Right lobe of liver (tissue), 6 donors: ENCODE data around the gene CACNA1S. TPM values are rescaled to one million over a fixed set of nuclear protein-coding genes. Genes with fewer than 3 reads are reported as not detected.

ENCODE experiments used
- ATAC-seq, 4 donors: fragments of 200-7000 bp; cut with Tn5 transposase; one replicate each; pipeline ENCODE4 v1.9.1; 2020; ENCODE audit warnings: mild to moderate bottlenecking in 4 of 4, moderate library complexity in 4 of 4
- DNase-seq, 3 donors: peaks; one replicate each; pipeline ENCODE4 v3.0.0-alpha.2; 2020
- H3K27ac ChIP-seq, 3 donors: fragments of 200-600 bp; one replicate each; pipeline ENCODE4 v1.8.0; 2022
- H3K27me3 ChIP-seq, 2 donors: fragments of 200-600 bp; one replicate each; pipeline ENCODE4 v1.8.0; 2022
- H3K36me3 ChIP-seq, 4 donors: fragments of 200-600 bp; sonication (generic) in 1 of 4; one replicate each; pipeline versions ENCODE4 v1.5.1 to v1.8.0; 2017 to 2022; ENCODE audit warnings: control low read depth in 1 of 4
- H3K4me1 ChIP-seq, 4 donors: fragments of 200-600 bp; sonication (generic) in 1 of 4; one replicate each; pipeline versions ENCODE4 v1.5.1 to v1.8.0; 2017 to 2022; ENCODE audit warnings: control low read depth in 1 of 4
- H3K4me3 ChIP-seq, 3 donors: fragments of 200-600 bp; one replicate each; pipeline ENCODE4 v1.8.0; 2022
- H3K9me3 ChIP-seq, 4 donors: fragments of 200-600 bp; sonication (generic) in 1 of 4; one replicate each; pipeline versions ENCODE4 v1.5.1 to v1.8.0; 2017 to 2022; ENCODE audit warnings: control low read depth in 1 of 4
- POLR2A ChIP-seq: fragments of 450-650 bp; IDR thresholded peaks from one replicate; pipeline ENCODE4 v1.6.1; 2017; ENCODE audit warnings: antibody characterized with exemption, mild to moderate bottlenecking
- WGBS: methylation state at CpG from one replicate; pipeline ENCODE4 v1.1.6; 2018; ENCODE audit warnings: low coverage, low lambda C conversion rate; ENCODE audit not compliant: insufficient coverage; ENCODE audit errors: missing lambda C conversion rate; 5-methylcytosine and 5-hydroxymethylcytosine counted together
- intact Hi-C, 2 donors: fragments of 100-400 bp; cut with DNase I; formaldehyde crosslinking; loops; one replicate each; pipeline versions ENCODE4 v1.11.2 to v1.14.1; 2022
- total RNA-seq, 6 experiments: library from RNA; depleted of rRNA in 2 of 6; stranded (reverse); fragments of >200 nt in 2 of 6; fragmentation: NEBNext Ultra II Directional in 3 of 6; extraction: Animal tissue kit (Norgen Biotek cat#: 25700) in 3 of 6; gene quantifications; one replicate each; pipeline versions ENCODE4 v1.1.0 to v1.2.4, GENCODE V29; 2016 to 2023
- TF ChIP-seq, protein P1 (sequence below), 4 donors: fragments of 200-600 bp in 3 of 4; fragments of 450-650 bp in 1 of 4; IDR thresholded peaks; one replicate each; pipeline versions ENCODE4 v1.5.1 to v1.8.0; 2016 to 2022; ENCODE audit warnings: antibody characterized with exemption in 4 of 4, mild to moderate bottlenecking in 2 of 4
- donor health status: DM: no; HTN: yes; CAD: no.
- donor health status: DM: no; HTN: no; CAD: no.
- donor health status: DM: no; HTN: no; CAD: no.
- donor health status: DM: no; HTN: yes; CAD: no.
- donor health status: DM: no; HTN: yes; CAD: no.

CACNA1S gene
- total RNA-seq, 6 experiments from 2014 or later: 0.12 TPM; not detected in 5

DNA sequence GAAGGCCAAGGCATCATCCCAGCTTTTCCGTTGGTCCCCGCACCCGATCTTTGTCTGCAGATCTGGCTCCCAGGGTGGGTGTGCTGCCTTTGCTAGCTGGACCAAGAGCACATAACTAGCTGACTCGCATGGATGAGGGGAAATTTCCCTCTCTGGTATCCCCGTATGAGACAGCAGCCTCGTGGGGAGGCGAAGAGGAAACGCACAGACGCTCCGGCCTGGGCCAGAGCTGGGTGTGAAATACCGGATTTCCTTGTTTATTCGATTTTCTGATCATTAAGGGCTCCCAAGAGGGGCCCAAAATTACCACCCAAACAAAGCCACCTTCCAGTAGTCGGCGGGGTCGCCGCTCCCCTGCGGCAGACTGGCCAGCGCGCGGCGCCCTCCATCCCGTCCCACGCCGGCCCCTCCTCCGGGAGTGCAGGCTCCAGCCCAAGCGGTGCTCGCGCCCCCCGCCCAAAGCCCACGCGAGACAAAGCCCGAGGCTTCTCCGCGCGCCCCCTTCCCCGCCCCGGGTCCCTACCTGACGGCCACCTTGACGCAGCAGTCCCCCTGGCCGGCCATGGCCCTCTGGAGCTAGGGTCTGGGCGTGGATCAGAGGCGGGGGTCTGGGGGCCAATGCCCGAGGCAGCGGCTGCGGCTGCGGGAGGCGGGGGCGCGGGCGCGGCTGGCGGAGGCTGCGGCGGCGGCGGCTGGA is 89.3 kb downstream of the CACNA1S start:
- peaks cover 0 to 25% (median 0%) of the 10 kb centered on the region in 4 donors for H3K4me1 ChIP-seq
- intact Hi-C loops: no loop called here
- TF ChIP-seq POLR2A: no peak
- TF ChIP-seq, protein P1, sequence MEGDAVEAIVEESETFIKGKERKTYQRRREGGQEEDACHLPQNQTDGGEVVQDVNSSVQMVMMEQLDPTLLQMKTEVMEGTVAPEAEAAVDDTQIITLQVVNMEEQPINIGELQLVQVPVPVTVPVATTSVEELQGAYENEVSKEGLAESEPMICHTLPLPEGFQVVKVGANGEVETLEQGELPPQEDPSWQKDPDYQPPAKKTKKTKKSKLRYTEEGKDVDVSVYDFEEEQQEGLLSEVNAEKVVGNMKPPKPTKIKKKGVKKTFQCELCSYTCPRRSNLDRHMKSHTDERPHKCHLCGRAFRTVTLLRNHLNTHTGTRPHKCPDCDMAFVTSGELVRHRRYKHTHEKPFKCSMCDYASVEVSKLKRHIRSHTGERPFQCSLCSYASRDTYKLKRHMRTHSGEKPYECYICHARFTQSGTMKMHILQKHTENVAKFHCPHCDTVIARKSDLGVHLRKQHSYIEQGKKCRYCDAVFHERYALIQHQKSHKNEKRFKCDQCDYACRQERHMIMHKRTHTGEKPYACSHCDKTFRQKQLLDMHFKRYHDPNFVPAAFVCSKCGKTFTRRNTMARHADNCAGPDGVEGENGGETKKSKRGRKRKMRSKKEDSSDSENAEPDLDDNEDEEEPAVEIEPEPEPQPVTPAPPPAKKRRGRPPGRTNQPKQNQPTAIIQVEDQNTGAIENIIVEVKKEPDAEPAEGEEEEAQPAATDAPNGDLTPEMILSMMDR (IDR thresholded peaks at IDR 0.05): no peak

DNA sequence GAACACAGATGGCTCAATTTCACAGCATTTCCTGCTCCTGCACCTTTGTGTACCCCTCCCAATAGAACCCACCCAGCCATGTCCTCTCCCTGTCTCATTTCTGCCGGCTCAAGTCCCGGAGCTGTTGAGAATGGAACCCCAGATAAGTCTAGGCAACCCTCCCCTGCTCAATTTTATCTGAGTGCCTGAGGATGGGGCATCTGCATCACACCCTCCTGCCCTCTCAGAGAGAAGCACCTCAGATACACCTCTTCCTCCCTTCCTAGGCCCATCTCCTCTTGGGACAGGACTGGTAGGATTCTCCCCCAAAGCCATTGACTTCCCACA is 89.8 kb downstream of the CACNA1S start:
- no peaks in the 10 kb centered on the region for H3K9me3 ChIP-seq
- 44% methylated on average over 2 of the region's 2 CpGs for WGBS
- peak overlapping the region; percentile 47 to 54 (median 48) for H3K4me3 ChIP-seq
- H3K36me3 ChIP-seq: no peaks in the 10 kb centered on the region
- ATAC-seq (no peak), DNase-seq (no peak)
- TF ChIP-seq, protein P1 (IDR thresholded peaks at IDR 0.05): no peak
- no peak for TF ChIP-seq POLR2A
- no peak overlapping the region for H3K27ac ChIP-seq
- intact Hi-C loops: no loop called here
- H3K4me1 ChIP-seq: peaks cover 0 to 23% (median 0%) of the 10 kb centered on the region in 4 donors
- no peaks in the 10 kb centered on the region for H3K27me3 ChIP-seq

More for the DNA sequence above, 89.3 kb downstream of the CACNA1S start:
- DNase-seq (peak in 1 of 3 donors; percentile 40), ATAC-seq (no peak)
- Histone ChIP-seq H3K4me3 (peak overlapping the region; percentile 47 to 54 (median 48)), H3K36me3 (no peaks in the 10 kb centered on the region), H3K9me3 (no peaks in the 10 kb centered on the region), H3K27me3 (no peaks in the 10 kb centered on the region), H3K27ac (peak overlapping the region in 2 of 3 donors; percentile 36 to 37)
- 28% methylated on average over 6 of the region's 56 CpGs for WGBS

DNA sequence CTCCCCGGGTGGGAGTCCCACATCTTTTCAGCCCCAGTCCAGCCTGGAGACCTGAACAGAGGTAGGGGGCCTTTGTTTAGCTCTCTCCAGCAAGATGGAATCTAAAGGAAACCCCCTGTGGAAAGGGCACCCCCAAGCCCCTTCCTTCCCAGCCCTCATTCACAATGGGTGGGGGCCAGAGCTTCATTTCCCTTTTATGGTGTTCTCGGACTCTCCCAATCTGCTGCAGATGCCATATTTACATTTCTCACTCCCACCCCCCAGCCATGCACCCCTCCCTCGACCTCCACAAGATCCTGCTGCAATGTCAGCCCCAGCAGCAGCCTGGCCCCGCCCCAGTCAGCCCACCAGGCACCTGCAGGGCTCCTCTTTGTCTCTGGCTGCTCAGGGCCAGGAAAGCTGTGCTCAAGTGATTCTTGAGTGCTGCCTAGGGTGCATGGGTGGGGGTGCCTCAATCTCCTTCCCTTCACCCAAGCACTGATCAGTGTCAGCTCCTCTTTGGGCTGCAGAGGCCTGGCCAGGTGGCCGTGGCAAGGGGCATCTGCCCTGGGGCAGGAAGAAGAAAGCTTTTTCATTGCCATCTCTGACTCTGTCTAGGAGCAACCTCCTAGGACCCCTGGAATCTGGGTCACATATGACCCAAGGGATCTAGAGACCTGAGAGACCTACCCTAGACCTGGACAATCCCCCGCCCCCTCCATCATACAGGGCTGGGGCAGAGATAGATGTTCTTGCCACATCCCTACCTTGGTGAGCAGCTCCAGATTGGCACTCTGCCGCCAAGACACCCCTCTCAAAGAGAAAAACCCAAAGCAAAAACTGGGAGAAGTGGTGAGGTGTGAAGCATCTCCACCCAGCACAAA is 90.4 kb downstream of the CACNA1S start:
- WGBS: 53% methylated on average over 3 of the region's 7 CpGs
- TF ChIP-seq, protein P1 (IDR thresholded peaks at IDR 0.05): no peak
- no peak for TF ChIP-seq POLR2A
- intact Hi-C loops: no loop called here
- H3K27me3 ChIP-seq: no peaks in the 10 kb centered on the region
- no peaks in the 10 kb centered on the region for H3K9me3 ChIP-seq
- DNase-seq (peak in 1 of 3 donors; percentile 31), ATAC-seq (no peak)
- H3K4me1 ChIP-seq: peaks cover 0 to 23% (median 0%) of the 10 kb centered on the region in 4 donors
- H3K27ac ChIP-seq: no peak overlapping the region
- no peaks in the 10 kb centered on the region for H3K36me3 ChIP-seq
- peak overlapping the region in 1 of 3 donors; percentile 54 for H3K4me3 ChIP-seq

DNA sequence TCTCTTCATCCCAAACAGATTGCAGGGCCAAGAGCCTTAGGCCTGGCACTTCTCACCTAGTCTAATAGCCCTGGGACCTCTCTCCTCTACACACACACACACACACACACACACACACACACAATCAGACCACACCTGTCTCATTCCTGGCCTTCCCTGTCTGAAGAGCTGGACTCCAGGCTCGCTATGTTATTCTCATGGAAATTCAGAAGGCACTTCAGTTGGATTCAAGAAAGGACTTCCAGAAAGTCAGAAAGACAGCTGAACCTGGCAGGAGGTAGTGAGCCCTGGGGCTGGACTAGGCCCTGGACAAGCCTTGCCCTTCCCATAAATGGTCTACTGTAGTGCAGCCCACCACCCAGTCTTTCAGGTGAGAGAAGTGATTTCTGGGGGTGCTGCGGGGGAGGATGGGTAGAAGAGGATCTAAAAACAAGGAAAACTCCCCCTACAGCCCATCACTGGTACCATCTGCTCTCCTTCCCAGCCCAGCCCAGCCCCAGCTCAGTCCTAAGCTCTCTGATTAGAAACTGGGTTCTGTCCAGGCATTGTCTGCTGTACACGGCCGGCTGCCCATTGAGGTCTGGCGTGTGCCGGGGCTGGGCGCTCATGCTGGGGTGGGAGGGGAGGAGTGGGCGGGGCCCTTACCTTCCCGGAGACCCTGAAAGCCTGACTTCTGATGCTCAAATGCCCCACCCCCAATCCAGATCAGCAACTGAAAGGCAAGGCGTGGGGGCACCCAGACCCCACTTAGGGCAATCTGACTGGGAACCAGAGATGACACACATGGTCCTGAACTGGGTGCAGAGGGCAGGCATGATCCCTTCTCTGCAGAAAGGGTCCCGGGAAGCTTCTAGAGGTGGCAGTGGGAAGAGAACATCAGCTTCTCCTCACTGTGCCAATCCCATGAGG is 91.3 kb downstream of the CACNA1S start:
- Histone ChIP-seq H3K36me3 (no peaks in the 10 kb centered on the region), H3K27me3 (no peaks in the 10 kb centered on the region), H3K9me3 (no peaks in the 10 kb centered on the region), H3K4me1 (peaks cover 0 to 23% (median 0%) of the 10 kb centered on the region in 4 donors), H3K4me3 (no peak overlapping the region), H3K27ac (peak overlapping the region in 1 of 3 donors; percentile 75)
- WGBS: 71% methylated on average over 1 of the region's 11 CpGs
- ATAC-seq: no peak
- intact Hi-C loops: no loop called here
- TF ChIP-seq, protein P1 (IDR thresholded peaks at IDR 0.05): peak in 1 of 4 donors; percentile 5
- TF ChIP-seq POLR2A: no peak
- no peak for DNase-seq
